GM18517 (cell line): ENCODE results near the gene PRDM16.
"Not testable (repeated sequence)": the region's sequence is repeated elsewhere in the genome, so short reads cannot be mapped to it uniquely, and the experiment has no call there.

Experiments
- ATAC-seq: cut with Tn5 transposase; IDR thresholded peaks from one replicate; pipeline ENCODE4 v1.9.1; 2021; ENCODE audit warnings: mild to moderate bottlenecking, moderate library complexity; ENCODE audit not compliant: unreplicated experiment

The PRDM16 gene

GRCh38 chr1:3271866-3272265 lies 202.9 kb downstream of the PRDM16 start:
- no peak for ATAC-seq

- no peak for ATAC-seq
Observed at GRCh38 chr1:3272321-3273045, 203.5 kb downstream of the PRDM16 start.

DNA sequence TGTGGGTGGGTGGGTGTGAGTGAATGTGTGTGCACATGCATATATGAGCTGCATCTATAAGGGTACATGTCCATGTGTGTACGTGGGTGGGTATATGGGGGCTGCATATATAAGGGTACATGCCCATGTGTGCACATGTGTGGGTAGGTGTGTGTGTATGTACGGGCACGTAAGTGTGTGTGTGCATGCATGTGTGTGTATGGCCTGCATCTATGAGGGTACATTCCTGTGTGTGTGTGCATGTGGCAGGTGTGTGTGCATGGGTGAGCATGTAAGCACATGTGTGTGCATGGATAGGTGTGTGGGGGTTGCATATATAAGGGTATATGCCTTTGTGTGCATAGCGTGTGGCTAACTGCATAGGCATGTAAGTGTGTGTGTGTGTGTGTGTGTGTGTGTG lies 204.4 kb downstream of the PRDM16 start:
- ATAC-seq, result no peak

DNA sequence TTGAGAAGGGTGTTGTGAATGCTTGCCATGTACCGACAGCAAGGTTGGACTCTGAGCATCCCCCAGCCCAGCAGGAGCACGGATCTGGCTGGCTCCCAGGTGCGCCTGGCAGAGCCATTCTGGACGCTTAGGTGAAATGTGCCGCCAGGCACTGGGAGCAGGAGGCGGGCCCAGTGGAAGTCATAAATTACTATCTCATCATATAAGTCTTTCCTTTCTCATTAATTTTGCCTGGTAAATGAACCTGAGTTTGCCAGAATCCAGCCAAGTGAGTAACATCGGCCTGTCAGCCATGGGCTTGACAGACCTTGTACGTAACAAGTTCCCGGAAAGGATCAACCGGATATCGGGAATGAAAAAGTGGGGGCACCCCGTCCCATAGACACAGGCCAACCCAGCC lies 206.0 kb downstream of the PRDM16 start:
- no peak for ATAC-seq

DNA sequence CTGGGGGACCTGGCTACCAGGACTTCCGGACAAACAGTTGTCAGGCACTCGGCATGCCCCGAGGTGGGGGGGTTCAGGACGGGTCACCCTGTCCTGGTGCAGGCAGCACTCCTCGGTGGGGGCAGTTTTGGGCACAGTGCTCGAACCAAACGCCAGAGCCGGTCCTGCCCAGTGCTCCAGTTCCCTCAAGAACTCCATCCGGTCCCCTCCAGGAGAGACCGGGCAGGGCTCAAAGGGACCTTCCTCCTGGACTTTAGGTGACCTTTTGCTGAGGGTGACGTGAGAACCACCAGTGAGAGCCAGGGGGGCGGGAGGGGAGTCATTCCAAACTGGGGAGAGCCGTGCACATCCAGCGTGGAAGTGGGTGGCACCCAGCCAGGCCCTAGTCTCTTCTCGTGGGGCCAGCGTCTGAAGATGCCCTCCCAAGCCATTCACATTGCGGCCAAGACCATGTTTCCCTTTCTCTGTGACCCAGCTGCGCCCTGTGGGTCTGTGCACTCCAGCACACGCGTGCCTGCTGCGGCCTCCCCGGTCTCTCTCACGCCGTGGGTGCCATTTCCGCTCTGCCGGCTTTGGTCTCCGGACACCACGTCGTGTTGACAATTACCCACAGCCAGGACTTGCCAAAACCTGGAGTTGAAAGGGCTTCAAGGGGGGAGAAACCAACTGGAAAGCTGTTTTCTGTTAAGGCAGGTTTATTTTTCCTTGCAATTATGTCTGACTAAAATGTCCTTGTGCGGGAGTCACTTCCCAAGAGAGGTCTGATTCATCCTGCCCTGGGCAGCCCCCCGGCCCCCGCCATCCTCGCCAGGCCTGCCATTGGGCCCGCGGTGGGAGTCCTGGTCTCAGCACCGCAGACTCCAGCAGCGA lies 206.7 kb downstream of the PRDM16 start:
- ATAC-seq, result no peak

DNA sequence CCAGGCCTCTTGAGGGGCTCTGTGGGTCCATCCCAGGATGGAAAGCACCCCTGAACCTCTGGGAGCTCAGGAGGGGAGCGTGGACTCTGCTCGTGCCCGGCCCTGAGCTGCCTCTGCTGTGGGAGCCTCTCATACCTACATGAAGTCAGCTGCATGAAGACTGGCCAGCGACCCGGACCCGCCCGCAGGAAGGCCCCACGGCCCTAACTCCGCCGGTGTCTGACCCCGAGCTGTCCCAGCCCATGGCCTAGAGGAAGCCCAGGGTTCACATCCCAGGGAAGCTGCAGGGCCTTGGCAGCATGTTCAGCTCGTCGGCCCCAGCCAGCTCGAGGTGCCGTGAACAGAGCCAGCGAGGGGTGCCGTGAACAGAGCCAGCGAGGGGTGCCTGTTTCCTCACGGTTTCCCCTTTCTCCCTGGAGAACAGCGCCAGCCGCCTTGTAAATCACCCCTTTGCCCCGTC lies 207.4 kb downstream of the PRDM16 start:
- ATAC-seq, result no peak

DNA sequence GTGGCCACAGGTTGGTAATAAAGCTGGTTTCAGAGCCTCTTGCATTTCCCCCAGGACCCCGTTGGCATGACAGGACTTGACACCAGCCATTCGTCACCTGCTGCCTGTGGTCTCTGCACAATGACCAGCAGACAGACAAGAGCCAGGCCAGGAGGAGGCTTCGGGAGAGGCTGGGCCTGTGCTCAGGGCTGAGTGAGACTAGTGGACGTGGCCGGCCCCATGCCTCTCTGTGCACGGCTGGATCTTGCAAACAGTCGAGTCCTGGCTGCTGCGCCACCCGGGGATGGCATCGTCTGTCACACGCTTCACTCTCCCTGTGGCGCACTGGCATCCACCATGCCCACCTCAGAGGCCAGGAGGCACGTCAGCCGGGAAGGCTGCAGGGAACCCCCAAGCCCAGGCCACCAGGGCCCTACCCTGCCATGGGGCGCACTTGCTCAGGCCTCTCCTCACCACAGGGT lies 208.0 kb downstream of the PRDM16 start:
- no peak for ATAC-seq

- ATAC-seq, result no peak
Observed at GRCh38 chr1:3277623-3278022, 208.6 kb downstream of the PRDM16 start.

- no peak for ATAC-seq
Observed at GRCh38 chr1:3278416-3279181, 209.6 kb downstream of the PRDM16 start.

- ATAC-seq, result no peak
Observed at GRCh38 chr1:3279182-3279470, 210.1 kb downstream of the PRDM16 start.

DNA sequence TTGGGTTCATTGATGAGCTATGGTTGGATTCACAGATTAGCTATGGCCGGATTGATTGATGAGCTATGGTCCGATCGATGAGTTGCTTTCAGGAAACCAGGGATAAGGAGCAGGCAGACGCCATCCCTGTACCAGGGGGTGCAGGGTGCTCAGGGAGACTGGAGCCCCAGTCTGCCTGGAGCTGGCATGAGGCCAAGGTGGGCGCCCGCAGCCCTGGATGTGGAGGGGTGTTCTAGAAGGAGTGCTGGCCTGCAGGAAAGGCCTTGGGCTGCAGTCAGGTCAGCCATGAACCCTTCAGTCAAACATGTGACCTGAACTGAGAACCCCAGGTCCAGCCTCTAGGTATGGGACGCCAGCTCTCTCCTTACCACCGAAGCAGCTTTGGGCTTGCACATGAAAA lies 212.7 kb downstream of the PRDM16 start:
- no peak for ATAC-seq

DNA sequence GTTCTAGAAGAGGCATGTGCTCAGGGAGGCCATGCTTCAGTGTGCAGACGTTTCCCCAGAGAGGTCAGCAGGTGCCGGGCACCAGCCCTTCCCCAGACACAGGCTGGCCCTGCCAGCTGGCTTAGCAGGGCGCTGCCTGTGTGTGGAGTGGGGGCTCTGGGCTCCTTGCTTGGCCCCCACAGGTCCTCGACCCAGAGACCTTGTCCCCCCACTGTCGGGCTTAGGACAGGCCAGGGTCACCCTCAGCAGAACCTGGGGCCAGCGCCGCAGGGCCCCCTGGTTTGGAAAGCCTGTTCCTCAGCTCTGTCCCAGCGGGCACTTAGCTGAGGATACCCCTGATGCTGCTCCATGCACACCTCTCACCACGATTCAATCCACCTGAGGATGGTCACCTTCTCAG lies 213.2 kb downstream of the PRDM16 start:
- no peak for ATAC-seq

- ATAC-seq, result no peak
Observed at GRCh38 chr1:3282656-3283430, 213.8 kb downstream of the PRDM16 start.

DNA sequence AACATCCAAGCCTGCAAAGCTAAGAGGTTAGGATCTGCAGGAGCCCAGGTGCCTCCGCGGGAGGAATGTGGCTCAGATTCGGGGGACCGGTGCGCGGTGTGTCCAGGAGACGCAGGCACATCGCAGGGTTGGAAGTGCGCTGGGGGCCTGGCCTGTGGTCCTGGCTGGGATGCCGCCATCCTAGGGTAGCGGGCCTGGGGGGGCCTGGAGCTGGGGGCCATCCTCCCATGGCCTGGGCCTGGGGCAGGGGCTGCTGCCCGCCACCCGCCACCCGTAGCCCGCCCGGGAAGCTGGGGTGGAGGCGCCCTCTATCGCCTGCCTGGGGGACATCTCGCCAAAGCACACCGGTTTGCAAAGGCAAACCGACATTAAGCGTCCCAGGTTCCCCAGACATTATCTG lies 214.8 kb downstream of the PRDM16 start:
- no peak for ATAC-seq

DNA sequence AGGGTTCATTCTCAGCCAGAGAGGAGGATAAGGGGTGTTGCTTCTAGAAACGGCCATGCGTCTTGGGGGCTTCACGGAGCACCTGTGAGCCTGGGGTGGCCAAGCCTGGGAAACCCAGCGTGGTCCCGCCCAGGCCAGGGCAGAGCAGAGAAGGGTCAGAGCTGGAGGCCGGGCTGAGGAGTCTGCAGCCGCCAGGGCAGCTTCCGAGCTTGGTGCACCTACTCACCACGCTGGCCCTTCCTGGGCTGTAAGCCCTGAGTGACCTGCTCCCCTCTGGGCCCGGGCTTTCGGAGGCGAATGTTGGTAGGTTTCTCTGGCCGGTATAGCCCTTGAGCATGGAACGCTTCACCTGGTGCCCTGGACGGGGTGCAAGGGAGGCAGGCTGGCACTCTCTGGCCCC lies 215.7 kb downstream of the PRDM16 start:
- ATAC-seq, result no peak

DNA sequence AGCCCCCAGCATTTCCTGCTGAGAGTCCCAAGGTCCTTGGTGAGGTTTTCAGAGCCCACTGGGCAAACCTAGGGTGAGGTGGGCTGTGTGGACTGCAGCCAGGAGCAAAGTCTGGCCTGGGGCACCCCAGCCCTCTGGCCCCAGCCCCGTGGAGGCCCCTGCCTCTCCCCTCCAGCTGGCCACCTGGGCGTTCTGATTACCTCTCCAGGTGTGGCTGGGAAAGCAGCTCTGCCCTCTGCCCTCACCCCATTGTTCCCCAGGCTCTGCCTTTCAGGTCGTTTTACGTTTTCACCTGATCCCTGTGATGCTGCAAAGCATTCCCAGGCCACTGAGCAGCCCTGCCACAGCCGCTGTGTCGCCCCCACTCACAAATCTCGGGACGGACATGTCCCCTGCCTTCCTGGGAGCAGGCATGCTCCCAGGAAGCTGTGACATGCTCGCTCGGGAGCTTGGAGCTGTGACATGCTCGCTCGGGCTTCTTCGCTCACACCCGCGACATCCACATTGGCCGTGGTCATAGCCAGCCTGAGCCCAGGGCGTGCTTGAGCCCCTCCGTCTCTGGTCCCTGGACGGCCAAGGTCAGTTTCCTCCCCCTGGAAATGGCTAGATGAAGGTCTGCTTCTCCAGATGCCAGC lies 216.2 kb downstream of the PRDM16 start:
- ATAC-seq, result no peak

DNA sequence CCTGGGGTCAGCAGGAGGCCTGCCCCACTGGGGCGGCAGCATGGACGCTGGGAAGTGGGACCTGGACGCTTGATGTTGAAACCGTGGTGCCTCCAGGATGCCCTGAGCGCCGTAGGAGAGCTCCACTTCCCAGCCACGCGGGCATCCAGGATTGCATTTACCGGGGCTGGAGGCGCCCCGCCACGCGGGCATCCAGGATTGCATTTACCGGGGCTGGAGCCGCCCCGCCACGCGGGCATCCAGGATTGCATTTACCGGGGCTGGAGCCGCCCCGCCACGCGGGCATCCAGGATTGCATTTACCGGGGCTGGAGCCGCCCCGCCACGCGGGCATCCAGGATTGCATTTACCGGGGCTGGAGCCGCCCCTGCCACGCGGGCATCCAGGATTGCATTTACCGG lies 218.1 kb downstream of the PRDM16 start:
- not testable (repeated sequence) for ATAC-seq

DNA sequence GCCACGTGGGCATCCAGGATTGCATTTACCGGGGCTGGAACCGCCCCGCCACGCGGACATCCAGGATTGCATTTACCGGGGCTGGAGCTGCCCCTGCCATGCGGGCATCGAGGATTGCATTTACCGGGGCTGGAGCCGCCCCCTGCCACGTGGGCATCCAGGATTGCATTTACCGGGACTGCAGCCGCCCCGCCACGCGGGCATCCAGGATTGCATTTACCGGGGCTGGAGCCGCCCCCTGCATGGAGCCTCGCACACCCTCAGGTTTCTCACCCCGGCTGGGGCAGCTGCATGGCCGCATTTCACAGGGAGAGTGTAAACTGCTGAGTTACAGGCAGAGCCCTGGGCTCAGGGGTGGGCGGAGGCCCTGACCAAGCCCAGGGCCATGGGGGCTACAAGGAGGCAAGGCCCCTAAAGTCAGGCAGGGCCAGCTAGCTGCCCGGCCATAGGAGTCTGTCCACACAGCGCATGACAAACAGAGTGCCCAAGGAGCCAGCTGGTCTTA lies 218.7 kb downstream of the PRDM16 start:
- ATAC-seq, result no peak

- no peak for ATAC-seq
Observed at GRCh38 chr1:3289502-3289901, 220.5 kb downstream of the PRDM16 start.

DNA sequence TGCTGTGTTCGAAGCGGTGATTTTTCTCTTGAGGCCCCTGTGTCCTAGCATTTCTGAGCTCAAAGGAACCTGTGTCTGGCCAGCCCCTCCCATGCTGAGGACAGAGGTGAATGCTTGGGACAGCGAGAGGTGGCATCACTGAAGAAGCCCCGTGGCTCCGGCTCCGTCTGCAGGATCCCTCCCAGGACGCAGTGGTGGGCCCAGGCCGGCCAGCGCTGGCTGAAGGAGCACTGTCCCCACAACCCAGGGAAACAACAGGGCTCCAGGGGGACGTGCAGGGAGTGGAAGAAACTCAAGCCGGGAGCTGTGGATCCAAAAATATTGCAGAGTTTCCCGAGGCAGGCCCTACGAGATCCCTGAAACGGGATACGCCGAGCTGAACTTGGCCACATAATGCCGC lies 221.4 kb downstream of the PRDM16 start:
- ATAC-seq, result no peak
